ENCODE data around the gene ST8SIA5. TPM values are rescaled to one million over a fixed set of nuclear protein-coding genes. Genes with fewer than 3 reads are reported as not detected.

ST8SIA5 gene
- polyA plus RNA-seq, 1 donor from 2014 or later = 0.93 TPM

DNA sequence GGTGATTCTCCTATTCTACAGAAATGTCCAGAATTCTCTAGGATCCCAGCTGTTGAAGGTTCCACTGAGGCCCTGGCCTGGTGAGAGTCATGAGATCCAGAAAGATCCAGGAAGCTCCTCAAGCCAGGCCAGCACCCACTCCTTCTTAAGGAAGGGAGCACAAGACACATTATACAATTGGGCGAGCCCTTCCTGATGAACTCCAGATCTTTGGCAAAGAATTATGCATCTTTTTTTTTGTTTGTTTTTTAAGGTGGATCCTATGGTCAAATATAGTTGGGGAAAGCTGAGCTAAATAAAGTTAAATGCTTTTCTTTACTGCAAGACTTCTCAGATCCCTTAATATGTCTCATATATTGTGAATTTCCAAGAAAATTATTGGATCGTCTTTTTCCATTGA, 62.9 kb downstream of the ST8SIA5 start:
- no peak overlapping the region for H3K9ac ChIP-seq (ENCODE audit: low read length)
- no peaks in the 10 kb centered on the region for H3K79me2 ChIP-seq (replicated peaks; ENCODE audit: insufficient read depth, low read length)
- H3K27ac ChIP-seq (ENCODE audit: low read length) = no peak overlapping the region
- H3K9me3 ChIP-seq (ENCODE audit: low read length) = no peaks in the 10 kb centered on the region
- H3K4me2 ChIP-seq (ENCODE audit: low read length) = no peak overlapping the region
- no peaks in the 10 kb centered on the region for H4K20me1 ChIP-seq (ENCODE audit: insufficient read depth)
- no peaks in the 10 kb centered on the region for H3K9me2 ChIP-seq (ENCODE audit: insufficient read depth, low read length)
- H3K36me3 ChIP-seq (ENCODE audit: insufficient read depth, low read length) = no peaks in the 10 kb centered on the region
- H3K4me3 ChIP-seq (ENCODE audit: low read length) = no peak overlapping the region
- H3F3A ChIP-seq (ENCODE audit: insufficient read depth, low read length, poor library complexity, severe bottlenecking) = no peaks in the 10 kb centered on the region
- no peak overlapping the region for H2AFZ ChIP-seq (ENCODE audit: low read depth, low read length)
- no peaks in the 10 kb centered on the region for H3K27me3 ChIP-seq (ENCODE audit: insufficient read depth, low read depth, low read length)
- no peak for TF ChIP-seq POLR2AphosphoS5 (IDR thresholded peaks at IDR 0.05)

DNA sequence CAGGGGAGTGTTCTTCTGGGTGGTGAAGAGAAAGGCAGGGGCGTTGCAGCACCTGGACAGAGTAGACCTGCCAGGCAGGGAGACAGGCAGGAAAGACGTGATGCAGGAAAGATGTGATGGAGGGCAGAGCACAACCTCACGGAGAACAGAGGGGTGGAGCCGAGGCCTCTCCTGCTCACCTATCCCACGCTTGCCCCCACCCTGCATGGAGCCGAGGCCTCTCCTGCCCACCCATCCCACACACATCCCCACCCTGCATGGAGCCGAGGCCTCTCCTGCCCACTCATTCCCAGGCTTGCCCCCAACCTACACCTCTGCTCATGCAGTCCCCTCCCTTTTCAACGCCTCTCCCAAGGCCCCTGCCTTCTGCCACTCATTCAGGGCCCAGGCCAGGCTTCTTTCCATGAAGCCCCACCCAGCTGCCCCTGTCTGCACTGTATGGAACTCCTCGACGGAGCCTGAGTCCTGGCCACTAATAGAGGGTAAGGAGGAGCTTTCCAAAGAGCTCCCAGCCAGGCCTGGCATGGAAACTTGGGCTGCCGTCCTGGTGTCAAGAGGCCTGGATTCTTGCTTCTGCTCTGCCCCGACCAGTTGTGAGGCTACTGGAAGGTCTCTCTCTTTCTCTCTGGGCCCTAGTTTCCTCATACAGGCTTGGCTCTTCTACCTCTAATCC, 67.9 kb downstream of the ST8SIA5 start:
- no peaks in the 10 kb centered on the region for H3K27me3 ChIP-seq (ENCODE audit: insufficient read depth, low read depth, low read length)
- no peak overlapping the region for H3K4me3 ChIP-seq (ENCODE audit: low read length)
- H3K9me2 ChIP-seq (ENCODE audit: insufficient read depth, low read length) = no peaks in the 10 kb centered on the region
- no peak overlapping the region for H2AFZ ChIP-seq (ENCODE audit: low read depth, low read length)
- no peaks in the 10 kb centered on the region for H3K79me2 ChIP-seq (replicated peaks; ENCODE audit: insufficient read depth, low read length)
- H3K36me3 ChIP-seq (ENCODE audit: insufficient read depth, low read length) = no peaks in the 10 kb centered on the region
- no peaks in the 10 kb centered on the region for H4K20me1 ChIP-seq (ENCODE audit: insufficient read depth)
- H3F3A ChIP-seq (ENCODE audit: insufficient read depth, low read length, poor library complexity, severe bottlenecking) = no peaks in the 10 kb centered on the region
- no peak overlapping the region for H3K9ac ChIP-seq (ENCODE audit: low read length)
- TF ChIP-seq MXI1 (conservative IDR thresholded peaks at IDR 0.05; ENCODE audit: poor library complexity, severe bottlenecking) (no peak), RAD21 (conservative IDR thresholded peaks at IDR 0.05) (no peak), SMC3 (conservative IDR thresholded peaks at IDR 0.05; ENCODE audit: poor library complexity) (no peak), POLR2AphosphoS5 (IDR thresholded peaks at IDR 0.05) (no peak), EP300 (conservative IDR thresholded peaks at IDR 0.05; ENCODE audit: poor library complexity, severe bottlenecking) (no peak), EZH2 (IDR thresholded peaks at IDR 0.05; ENCODE audit: borderline replicate concordance, insufficient read depth, low read length, poor library complexity, severe bottlenecking) (no peak), TAF1 (IDR thresholded peaks at IDR 0.05; ENCODE audit: low read depth) (no peak)
- TF ChIP-seq, protein P1, sequence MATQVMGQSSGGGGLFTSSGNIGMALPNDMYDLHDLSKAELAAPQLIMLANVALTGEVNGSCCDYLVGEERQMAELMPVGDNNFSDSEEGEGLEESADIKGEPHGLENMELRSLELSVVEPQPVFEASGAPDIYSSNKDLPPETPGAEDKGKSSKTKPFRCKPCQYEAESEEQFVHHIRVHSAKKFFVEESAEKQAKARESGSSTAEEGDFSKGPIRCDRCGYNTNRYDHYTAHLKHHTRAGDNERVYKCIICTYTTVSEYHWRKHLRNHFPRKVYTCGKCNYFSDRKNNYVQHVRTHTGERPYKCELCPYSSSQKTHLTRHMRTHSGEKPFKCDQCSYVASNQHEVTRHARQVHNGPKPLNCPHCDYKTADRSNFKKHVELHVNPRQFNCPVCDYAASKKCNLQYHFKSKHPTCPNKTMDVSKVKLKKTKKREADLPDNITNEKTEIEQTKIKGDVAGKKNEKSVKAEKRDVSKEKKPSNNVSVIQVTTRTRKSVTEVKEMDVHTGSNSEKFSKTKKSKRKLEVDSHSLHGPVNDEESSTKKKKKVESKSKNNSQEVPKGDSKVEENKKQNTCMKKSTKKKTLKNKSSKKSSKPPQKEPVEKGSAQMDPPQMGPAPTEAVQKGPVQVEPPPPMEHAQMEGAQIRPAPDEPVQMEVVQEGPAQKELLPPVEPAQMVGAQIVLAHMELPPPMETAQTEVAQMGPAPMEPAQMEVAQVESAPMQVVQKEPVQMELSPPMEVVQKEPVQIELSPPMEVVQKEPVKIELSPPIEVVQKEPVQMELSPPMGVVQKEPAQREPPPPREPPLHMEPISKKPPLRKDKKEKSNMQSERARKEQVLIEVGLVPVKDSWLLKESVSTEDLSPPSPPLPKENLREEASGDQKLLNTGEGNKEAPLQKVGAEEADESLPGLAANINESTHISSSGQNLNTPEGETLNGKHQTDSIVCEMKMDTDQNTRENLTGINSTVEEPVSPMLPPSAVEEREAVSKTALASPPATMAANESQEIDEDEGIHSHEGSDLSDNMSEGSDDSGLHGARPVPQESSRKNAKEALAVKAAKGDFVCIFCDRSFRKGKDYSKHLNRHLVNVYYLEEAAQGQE (IDR thresholded peaks at IDR 0.05; ENCODE audit: borderline replicate concordance) = no peak
- TF ChIP-seq, protein P2, sequence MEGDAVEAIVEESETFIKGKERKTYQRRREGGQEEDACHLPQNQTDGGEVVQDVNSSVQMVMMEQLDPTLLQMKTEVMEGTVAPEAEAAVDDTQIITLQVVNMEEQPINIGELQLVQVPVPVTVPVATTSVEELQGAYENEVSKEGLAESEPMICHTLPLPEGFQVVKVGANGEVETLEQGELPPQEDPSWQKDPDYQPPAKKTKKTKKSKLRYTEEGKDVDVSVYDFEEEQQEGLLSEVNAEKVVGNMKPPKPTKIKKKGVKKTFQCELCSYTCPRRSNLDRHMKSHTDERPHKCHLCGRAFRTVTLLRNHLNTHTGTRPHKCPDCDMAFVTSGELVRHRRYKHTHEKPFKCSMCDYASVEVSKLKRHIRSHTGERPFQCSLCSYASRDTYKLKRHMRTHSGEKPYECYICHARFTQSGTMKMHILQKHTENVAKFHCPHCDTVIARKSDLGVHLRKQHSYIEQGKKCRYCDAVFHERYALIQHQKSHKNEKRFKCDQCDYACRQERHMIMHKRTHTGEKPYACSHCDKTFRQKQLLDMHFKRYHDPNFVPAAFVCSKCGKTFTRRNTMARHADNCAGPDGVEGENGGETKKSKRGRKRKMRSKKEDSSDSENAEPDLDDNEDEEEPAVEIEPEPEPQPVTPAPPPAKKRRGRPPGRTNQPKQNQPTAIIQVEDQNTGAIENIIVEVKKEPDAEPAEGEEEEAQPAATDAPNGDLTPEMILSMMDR (IDR thresholded peaks at IDR 0.05; ENCODE audit: poor library complexity, severe bottlenecking) = no peak
- H3K4me2 ChIP-seq (ENCODE audit: low read length) = no peak overlapping the region
- no peaks in the 10 kb centered on the region for H3K9me3 ChIP-seq (ENCODE audit: low read length)
- H3K27ac ChIP-seq (ENCODE audit: low read length) = no peak overlapping the region

Data from neural cell (in vitro differentiated cells).